KMS-11 (cell line): ENCODE measurements around the gene HIGD1A.

Experiments used
- H2AFZ ChIP-seq: fragments of 200-600 bp; sonication (generic); 2 replicates; pipeline ENCODE4 v1.6.1; 2016; ENCODE audit warnings: antibody characterized with exemption, mixed run types, low read depth
- H3K27ac ChIP-seq: fragments of 200-600 bp; sonication (generic); 2 replicates; pipeline ENCODE4 v1.6.1; 2016; ENCODE audit warnings: mild to moderate bottlenecking, mixed run types
- H3K27me3 ChIP-seq: fragments of 200-600 bp; sonication (generic); 2 replicates; pipeline ENCODE4 v1.6.1; 2017; ENCODE audit warnings: mild to moderate bottlenecking, low read depth, mixed run types, moderate library complexity; ENCODE audit not compliant: insufficient read depth
- H3K36me3 ChIP-seq: fragments of 200-600 bp; sonication (generic); 2 replicates; pipeline ENCODE4 v1.6.1; 2017; ENCODE audit warnings: mild to moderate bottlenecking, mixed run types; ENCODE audit not compliant: insufficient read depth
- H3K4me1 ChIP-seq: fragments of 200-600 bp; sonication (generic); 2 replicates; pipeline ENCODE4 v1.6.1; 2016; ENCODE audit warnings: mild to moderate bottlenecking, low read depth, mixed run types; ENCODE audit not compliant: poor library complexity, severe bottlenecking
- H3K4me2 ChIP-seq: fragments of 200-600 bp; sonication (generic); 2 replicates; pipeline ENCODE4 v1.7.0; 2016; ENCODE audit warnings: mild to moderate bottlenecking, mixed run types
- H3K4me3 ChIP-seq: fragments of 200-600 bp; sonication (generic); IDR thresholded peaks from 2 replicates; pipeline ENCODE4 v1.6.1; 2017; ENCODE audit warnings: low read depth, low read length, mixed read lengths; ENCODE audit not compliant: insufficient read depth
- H3K79me2 ChIP-seq: fragments of 200-600 bp; sonication (generic); 2 replicates; pipeline ENCODE4 v1.6.1; 2016; ENCODE audit warnings: low read depth, mixed run types; ENCODE audit not compliant: insufficient read depth
- H3K9ac ChIP-seq: fragments of 200-600 bp; sonication (generic); 2 replicates; pipeline ENCODE4 v1.6.1; 2016; ENCODE audit warnings: mild to moderate bottlenecking, mixed run types
- H4K20me1 ChIP-seq: fragments of 200-600 bp; sonication (generic); 2 replicates; pipeline ENCODE4 v1.6.1; 2016; ENCODE audit warnings: mild to moderate bottlenecking, mixed run types; ENCODE audit not compliant: insufficient read depth
- TF ChIP-seq, protein P1 (sequence below): fragments of 200-600 bp; sonication (generic); conservative IDR thresholded peaks from 2 replicates; pipeline ENCODE4 v1.6.1; 2017; ENCODE audit warnings: low read depth, mild to moderate bottlenecking, antibody characterized with exemption, low read length, moderate library complexity, mixed read lengths

Gene HIGD1A

DNA sequence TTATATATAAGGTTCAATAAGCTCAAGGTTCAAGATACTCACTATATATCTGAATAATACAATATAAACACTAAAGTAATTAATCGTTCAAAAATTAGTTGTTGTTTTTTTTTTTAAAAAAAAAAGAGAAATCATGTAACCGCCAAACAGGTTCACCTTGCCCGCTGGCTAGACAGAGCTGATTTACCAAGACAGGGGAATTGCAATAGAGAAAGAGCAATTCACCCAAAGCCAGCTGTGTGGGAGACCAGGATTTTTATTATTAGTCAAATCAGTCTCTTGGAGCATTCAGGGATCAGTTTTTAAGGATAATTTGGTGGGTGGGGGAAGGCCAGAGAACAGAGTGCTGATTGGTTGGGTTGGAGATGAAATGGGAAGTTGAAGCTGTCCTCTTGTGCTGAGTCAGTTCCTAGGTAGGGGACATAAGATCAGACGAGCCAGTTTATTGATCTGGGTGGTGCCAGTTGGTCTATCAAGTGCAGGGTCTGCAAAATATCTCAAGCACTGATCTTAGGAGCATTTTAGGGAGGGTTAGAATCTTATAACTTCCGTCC is 7.9 kb downstream of the HIGD1A start:
- H3K4me3 ChIP-seq: no peak overlapping the region

DNA sequence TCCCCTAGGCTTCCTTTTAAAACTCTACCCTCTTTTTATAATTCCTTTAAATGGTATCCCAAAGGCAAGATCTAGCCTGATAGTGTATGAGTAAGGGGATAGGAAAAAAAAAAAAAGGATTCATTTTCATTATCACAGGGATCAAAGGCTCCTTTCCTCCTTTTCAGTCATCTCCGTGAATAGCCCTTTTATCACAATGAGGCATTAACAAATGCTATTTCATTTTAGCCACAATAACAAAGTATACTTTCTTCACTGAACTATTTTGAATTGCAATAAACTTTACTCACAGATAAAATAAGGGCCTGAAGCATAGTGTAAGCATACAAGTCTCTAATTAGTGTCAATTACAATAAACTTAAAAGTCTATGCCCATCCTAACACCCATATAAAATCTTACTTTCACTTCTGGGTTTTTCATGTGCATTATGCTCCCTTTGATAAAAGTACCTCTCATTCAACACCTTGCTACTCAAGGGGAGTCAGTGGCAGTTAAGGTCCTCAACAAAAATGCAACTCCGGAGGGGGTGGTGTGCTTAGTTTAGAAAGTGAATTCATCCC is 8.6 kb downstream of the HIGD1A start:
- H3K4me1 ChIP-seq: no peaks in the 10 kb centered on the region
- no peak overlapping the region for H3K9ac ChIP-seq
- no peaks in the 10 kb centered on the region for H4K20me1 ChIP-seq
- H2AFZ ChIP-seq: no peak overlapping the region
- H3K27me3 ChIP-seq: no peaks in the 10 kb centered on the region
- H3K4me3 ChIP-seq: no peak overlapping the region
- H3K27ac ChIP-seq: no peak overlapping the region
- TF ChIP-seq, protein P1, sequence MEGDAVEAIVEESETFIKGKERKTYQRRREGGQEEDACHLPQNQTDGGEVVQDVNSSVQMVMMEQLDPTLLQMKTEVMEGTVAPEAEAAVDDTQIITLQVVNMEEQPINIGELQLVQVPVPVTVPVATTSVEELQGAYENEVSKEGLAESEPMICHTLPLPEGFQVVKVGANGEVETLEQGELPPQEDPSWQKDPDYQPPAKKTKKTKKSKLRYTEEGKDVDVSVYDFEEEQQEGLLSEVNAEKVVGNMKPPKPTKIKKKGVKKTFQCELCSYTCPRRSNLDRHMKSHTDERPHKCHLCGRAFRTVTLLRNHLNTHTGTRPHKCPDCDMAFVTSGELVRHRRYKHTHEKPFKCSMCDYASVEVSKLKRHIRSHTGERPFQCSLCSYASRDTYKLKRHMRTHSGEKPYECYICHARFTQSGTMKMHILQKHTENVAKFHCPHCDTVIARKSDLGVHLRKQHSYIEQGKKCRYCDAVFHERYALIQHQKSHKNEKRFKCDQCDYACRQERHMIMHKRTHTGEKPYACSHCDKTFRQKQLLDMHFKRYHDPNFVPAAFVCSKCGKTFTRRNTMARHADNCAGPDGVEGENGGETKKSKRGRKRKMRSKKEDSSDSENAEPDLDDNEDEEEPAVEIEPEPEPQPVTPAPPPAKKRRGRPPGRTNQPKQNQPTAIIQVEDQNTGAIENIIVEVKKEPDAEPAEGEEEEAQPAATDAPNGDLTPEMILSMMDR: no peak
- no peak overlapping the region for H3K4me2 ChIP-seq
- no peaks in the 10 kb centered on the region for H3K36me3 ChIP-seq
- H3K79me2 ChIP-seq: no peaks in the 10 kb centered on the region

More for the DNA sequence above, 7.9 kb downstream of the HIGD1A start:
- Histone ChIP-seq H3K79me2 (no peaks in the 10 kb centered on the region), H4K20me1 (no peaks in the 10 kb centered on the region), H3K4me1 (no peaks in the 10 kb centered on the region), H2AFZ (no peak overlapping the region), H3K27me3 (no peaks in the 10 kb centered on the region), H3K36me3 (no peaks in the 10 kb centered on the region), H3K9ac (no peak overlapping the region), H3K27ac (no peak overlapping the region), H3K4me2 (no peak overlapping the region)
- TF ChIP-seq, protein P1: no peak

DNA sequence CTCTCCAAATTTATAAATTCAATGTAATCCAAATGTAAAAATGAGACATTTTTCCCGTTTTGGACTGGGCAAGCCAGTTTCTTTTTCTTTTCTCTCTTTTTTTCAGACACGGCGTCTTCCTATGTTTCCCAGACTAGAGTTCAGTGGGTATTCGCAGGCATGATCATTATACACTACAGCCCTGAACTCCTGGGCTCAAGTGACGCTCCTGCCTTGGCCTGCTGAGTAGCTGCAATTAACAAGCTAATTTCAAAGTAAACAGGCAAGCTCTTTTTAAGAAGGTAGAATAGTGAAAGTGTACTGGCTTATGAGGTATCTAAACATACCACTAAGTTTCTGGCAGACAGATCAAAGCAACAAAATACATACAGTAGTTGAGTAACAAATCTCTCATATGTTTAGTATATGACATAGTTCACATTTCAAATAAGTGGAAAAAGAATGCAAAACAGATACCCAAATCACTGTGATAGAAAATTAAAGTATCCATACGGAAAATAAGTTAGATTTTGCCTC is 13.5 kb downstream of the HIGD1A start:
- Histone ChIP-seq H3K4me3 (no peak overlapping the region), H3K27ac (no peak overlapping the region), H2AFZ (no peak overlapping the region), H3K9ac (no peak overlapping the region), H3K36me3 (no peaks in the 10 kb centered on the region), H3K4me2 (no peak overlapping the region), H3K4me1 (no peaks in the 10 kb centered on the region), H4K20me1 (no peaks in the 10 kb centered on the region), H3K79me2 (no peaks in the 10 kb centered on the region), H3K27me3 (no peaks in the 10 kb centered on the region)
- TF ChIP-seq, protein P1: no peak

DNA sequence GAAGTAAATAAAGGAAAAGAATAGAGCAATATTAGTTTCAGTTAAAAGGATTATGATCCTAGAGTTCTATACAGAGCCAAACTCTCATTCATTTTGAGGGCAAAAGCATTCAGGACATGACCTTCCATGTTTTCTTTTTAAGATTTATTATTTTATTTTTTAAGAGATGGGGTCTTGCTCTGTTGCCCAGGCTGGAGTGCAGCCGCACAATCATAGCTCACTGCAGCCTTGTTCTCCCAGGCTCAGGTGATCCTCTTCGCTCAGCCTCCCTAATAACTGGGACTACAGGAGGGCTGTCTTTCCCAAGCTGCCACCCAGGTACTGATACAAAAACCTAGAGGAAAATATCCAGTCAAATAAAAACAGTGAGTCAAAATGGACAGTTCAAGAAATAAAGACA is 17.7 kb downstream of the HIGD1A start:
- no peak overlapping the region for H3K27ac ChIP-seq
- H3K36me3 ChIP-seq: no peaks in the 10 kb centered on the region
- H3K4me2 ChIP-seq: no peak overlapping the region
- H2AFZ ChIP-seq: no peak overlapping the region
- no peaks in the 10 kb centered on the region for H3K79me2 ChIP-seq
- H3K9ac ChIP-seq: no peak overlapping the region
- TF ChIP-seq, protein P1: no peak
- no peaks in the 10 kb centered on the region for H3K4me1 ChIP-seq
- no peaks in the 10 kb centered on the region for H4K20me1 ChIP-seq
- no peaks in the 10 kb centered on the region for H3K27me3 ChIP-seq
- no peak overlapping the region for H3K4me3 ChIP-seq
